ENCODE results near the gene MAS1L.

The MAS1L gene

DNA sequence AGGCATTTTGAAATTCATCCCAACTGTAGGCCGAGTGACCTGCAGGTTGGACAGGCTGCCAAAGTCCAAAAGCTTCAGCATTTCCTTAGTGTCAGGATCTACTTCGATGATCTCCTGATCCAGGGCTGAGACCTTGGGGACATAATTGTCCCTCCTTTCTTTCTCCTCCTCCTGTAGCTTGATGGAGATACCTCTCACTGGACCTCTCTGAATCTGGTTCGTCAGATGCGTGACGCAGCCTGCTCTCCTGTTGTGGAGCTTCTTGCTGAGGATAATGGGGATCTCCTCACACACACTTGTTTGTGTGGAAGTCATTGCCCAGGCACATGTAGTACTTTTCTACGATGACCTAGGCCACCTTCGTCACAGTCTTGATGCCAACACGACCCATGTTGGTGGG is 1.5 kb upstream of the MAS1L start:
- Histone ChIP-seq H3K27ac (ENCODE audit: poor library complexity, severe bottlenecking) (no peak overlapping the region), H3K9me3 (ENCODE audit: severe bottlenecking) (no peaks in the 10 kb centered on the region), H3K36me3 (ENCODE audit: low read depth) (no peaks in the 10 kb centered on the region), H3K4me1 (ENCODE audit: insufficient read depth, poor library complexity, severe bottlenecking) (no peaks in the 10 kb centered on the region), H3K27me3 (ENCODE audit: insufficient read depth, poor library complexity, severe bottlenecking) (no peaks in the 10 kb centered on the region), H3K4me3 (ENCODE audit: severe bottlenecking) (no peak overlapping the region)
- ATAC-seq (ENCODE audit: low read depth), result no peak
- DNase-seq (ENCODE audit: low spot score), result no peak
- no peak for TF ChIP-seq CTCF (IDR thresholded peaks at IDR 0.05; ENCODE audit: poor library complexity, severe bottlenecking)

DNA sequence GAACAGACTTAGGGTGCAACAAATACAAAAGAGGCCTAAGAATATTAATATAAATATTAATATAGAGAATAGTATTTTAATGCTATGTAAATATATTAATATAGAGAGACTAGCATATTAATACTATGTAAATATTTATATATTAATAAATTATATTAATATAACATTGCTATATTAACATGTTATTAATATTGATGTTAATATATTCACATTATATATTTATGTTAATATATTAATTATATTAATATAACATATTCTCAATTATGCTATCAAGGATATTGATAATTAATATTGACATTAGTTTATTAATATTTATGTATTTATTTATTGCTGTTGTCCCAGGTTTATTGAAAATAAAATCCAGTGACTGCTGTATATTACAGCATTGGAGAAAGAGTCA is 1.1 kb upstream of the MAS1L start:
- no peak for DNase-seq (ENCODE audit: low spot score)
- TF ChIP-seq CTCF (IDR thresholded peaks at IDR 0.05; ENCODE audit: poor library complexity, severe bottlenecking), result no peak
- no peaks in the 10 kb centered on the region for H3K36me3 ChIP-seq (ENCODE audit: low read depth)
- H3K27ac ChIP-seq (ENCODE audit: poor library complexity, severe bottlenecking), result no peak overlapping the region
- H3K9me3 ChIP-seq (ENCODE audit: severe bottlenecking), result no peaks in the 10 kb centered on the region
- H3K27me3 ChIP-seq (ENCODE audit: insufficient read depth, poor library complexity, severe bottlenecking), result no peaks in the 10 kb centered on the region
- H3K4me1 ChIP-seq (ENCODE audit: insufficient read depth, poor library complexity, severe bottlenecking), result no peaks in the 10 kb centered on the region
- ATAC-seq (ENCODE audit: low read depth), result no peak
- H3K4me3 ChIP-seq (ENCODE audit: severe bottlenecking), result no peak overlapping the region

DNA sequence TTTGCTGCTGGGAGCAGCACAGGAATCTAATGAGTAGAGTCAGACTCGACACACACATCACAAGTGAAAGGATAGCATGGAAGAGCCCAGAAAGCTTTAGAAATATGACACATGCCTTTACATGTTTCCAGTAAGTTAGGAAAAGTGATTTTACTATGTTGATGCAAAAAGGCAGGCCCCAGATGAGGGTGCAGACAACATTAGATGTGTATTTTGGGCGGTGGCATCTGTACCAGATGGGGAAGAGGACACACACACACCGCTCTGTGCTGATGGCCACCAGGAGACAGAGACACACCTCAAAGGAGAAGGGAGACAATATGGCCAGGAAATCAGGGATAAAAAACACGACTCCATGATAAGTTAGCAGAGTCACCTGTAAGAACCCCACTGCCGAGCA is 625 bp downstream of the MAS1L start:
- Histone ChIP-seq H3K27me3 (ENCODE audit: insufficient read depth, poor library complexity, severe bottlenecking) (no peaks in the 10 kb centered on the region), H3K36me3 (ENCODE audit: low read depth) (no peaks in the 10 kb centered on the region), H3K4me3 (ENCODE audit: severe bottlenecking) (no peak overlapping the region), H3K27ac (ENCODE audit: poor library complexity, severe bottlenecking) (no peak overlapping the region), H3K9me3 (ENCODE audit: severe bottlenecking) (no peaks in the 10 kb centered on the region), H3K4me1 (ENCODE audit: insufficient read depth, poor library complexity, severe bottlenecking) (no peaks in the 10 kb centered on the region)
- no peak for DNase-seq (ENCODE audit: low spot score)
- ATAC-seq (ENCODE audit: low read depth), result no peak
- TF ChIP-seq CTCF (IDR thresholded peaks at IDR 0.05; ENCODE audit: poor library complexity, severe bottlenecking), result no peak

DNA sequence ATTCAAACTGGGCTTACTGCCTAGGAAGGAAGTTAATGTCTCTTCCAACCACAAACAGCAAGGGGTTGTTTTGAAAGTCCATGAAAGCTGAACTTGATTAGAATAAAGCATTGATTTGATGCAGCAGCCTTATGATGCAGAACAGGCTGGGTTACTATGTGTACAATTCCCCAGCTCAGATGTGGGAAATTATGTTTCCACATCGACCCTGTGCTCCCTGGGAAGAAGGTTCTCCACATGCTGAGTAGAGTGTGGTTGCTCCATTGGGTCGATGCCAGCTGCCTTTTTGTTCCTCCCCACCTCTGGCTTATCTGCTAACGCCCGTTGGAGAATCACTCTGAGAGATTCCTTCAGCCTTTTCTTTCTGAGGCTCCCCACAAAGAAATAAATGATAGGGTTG is 1.2 kb downstream of the MAS1L start:
- H3K36me3 ChIP-seq (ENCODE audit: low read depth), result no peaks in the 10 kb centered on the region
- H3K9me3 ChIP-seq (ENCODE audit: severe bottlenecking), result no peaks in the 10 kb centered on the region
- no peak overlapping the region for H3K27ac ChIP-seq (ENCODE audit: poor library complexity, severe bottlenecking)
- H3K4me1 ChIP-seq (ENCODE audit: insufficient read depth, poor library complexity, severe bottlenecking), result no peaks in the 10 kb centered on the region
- ATAC-seq (ENCODE audit: low read depth), result no peak
- H3K4me3 ChIP-seq (ENCODE audit: severe bottlenecking), result no peak overlapping the region
- H3K27me3 ChIP-seq (ENCODE audit: insufficient read depth, poor library complexity, severe bottlenecking), result no peaks in the 10 kb centered on the region
- no peak for TF ChIP-seq CTCF (IDR thresholded peaks at IDR 0.05; ENCODE audit: poor library complexity, severe bottlenecking)
- no peak for DNase-seq (ENCODE audit: low spot score)

GRCh38 chr6:29483735-29484134 is 4.0 kb downstream of the MAS1L start:
- DNase-seq (ENCODE audit: low spot score), result no peak
- Histone ChIP-seq H3K36me3 (ENCODE audit: low read depth) (no peaks in the 10 kb centered on the region), H3K4me1 (ENCODE audit: insufficient read depth, poor library complexity, severe bottlenecking) (no peaks in the 10 kb centered on the region), H3K9me3 (ENCODE audit: severe bottlenecking) (no peaks in the 10 kb centered on the region), H3K4me3 (ENCODE audit: severe bottlenecking) (no peak overlapping the region), H3K27me3 (ENCODE audit: insufficient read depth, poor library complexity, severe bottlenecking) (no peaks in the 10 kb centered on the region), H3K27ac (ENCODE audit: poor library complexity, severe bottlenecking) (no peak overlapping the region)
- TF ChIP-seq CTCF (IDR thresholded peaks at IDR 0.05; ENCODE audit: poor library complexity, severe bottlenecking), result no peak
- ATAC-seq (ENCODE audit: low read depth), result no peak

All from RWPE2 (cell line).